ENCODE results near the gene LPP. TPM values are rescaled to one million over a fixed set of nuclear protein-coding genes. Genes with fewer than 3 reads are reported as not detected.

Gene LPP
- total and polyA plus RNA-seq, 2 donors (not counting 1 experiment from before 2014, with no cell fraction given) = 7.6 to 81.7 TPM

DNA sequence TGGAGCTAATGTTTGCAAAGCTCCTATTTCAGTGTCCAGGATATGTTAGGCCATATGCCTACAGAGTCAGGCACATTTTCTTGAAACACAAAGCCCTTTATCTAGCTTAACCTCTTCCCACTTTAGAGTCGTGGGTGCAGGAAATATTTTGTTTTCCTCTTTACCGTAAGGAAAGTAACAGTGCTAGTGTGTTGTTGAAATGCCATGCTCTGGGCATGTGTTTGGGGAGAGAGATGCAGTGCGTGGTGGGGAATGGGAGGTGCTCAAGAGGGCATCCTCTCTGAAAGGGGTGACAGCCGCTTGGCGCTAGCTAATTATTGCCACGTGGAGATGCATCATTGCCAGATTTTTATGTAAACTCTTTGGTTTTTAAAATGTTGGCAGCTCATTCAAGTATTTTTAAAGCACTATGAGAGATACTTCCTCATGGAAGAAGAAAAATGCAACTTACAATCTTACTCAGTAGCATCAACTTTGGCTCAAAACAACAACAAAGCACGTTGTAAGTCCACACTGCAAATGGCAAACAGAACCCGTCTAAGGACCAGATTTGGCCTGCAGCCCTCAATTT, 152.6 kb downstream of the LPP start:
- Histone ChIP-seq H3K9me3 (ENCODE audit: control extremely low read depth in 1 of 3, control insufficient read depth in 2 of 3, insufficient read depth in 1 of 3, low read length in 2 of 3) (no peaks in the 10 kb centered on the region), H3K4me2 (replicated peaks; ENCODE audit: low read depth, low read length, poor library complexity, severe bottlenecking) (no peak overlapping the region), H4K20me1 (ENCODE audit: control insufficient read depth, insufficient read depth, low read length, poor library complexity, severe bottlenecking) (no peaks in the 10 kb centered on the region), H3K4me3 (ENCODE audit: control extremely low read depth in 1 of 5, extremely low read depth in 1 of 5, insufficient read depth in 1 of 5, low read depth in 2 of 5, low read length in 4 of 5) (no peak overlapping the region), H3K79me2 (ENCODE audit: control insufficient read depth, insufficient read depth, low read length) (peaks cover 5% of the 10 kb centered on the region), H2AFZ (ENCODE audit: insufficient read depth, low read depth, low read length, poor library complexity, severe bottlenecking) (no peak overlapping the region), H3K36me3 (replicated peaks in 1 of 2; ENCODE audit: control extremely low read depth in 1 of 2, control insufficient read depth in 1 of 2, extremely low read depth in 1 of 2, insufficient read depth in 2 of 2, low read length in 1 of 2) (no peaks in the 10 kb centered on the region), H3K27me3 (replicated peaks in 1 of 4; ENCODE audit: control extremely low read depth in 1 of 4, control insufficient read depth in 3 of 4, insufficient read depth in 4 of 4, low read length in 3 of 4) (no peaks in the 10 kb centered on the region), H3K27ac (ENCODE audit: low read length in 2 of 2) (no peak overlapping the region), H3K4me1 (ENCODE audit: control insufficient read depth in 2 of 2, insufficient read depth in 2 of 2, low read length in 2 of 2) (peaks cover 19 to 23% of the 10 kb centered on the region in 2 donors), H3K9ac (ENCODE audit: low read length) (no peak overlapping the region)
- no peak for ATAC-seq (ENCODE audit: low read depth)
- POLR2A ChIA-PET = interaction anchor here (0.6 to 0.7 kb wide), 2 partner anchors 219 to 321 kb away, joined by 3 to 4 read pairs; no protein-coding TSS in a partner anchor
- H3K27me3 Mint-ChIP-seq = no peaks in the 10 kb centered on the region
- TF ChIP-seq, protein P1, sequence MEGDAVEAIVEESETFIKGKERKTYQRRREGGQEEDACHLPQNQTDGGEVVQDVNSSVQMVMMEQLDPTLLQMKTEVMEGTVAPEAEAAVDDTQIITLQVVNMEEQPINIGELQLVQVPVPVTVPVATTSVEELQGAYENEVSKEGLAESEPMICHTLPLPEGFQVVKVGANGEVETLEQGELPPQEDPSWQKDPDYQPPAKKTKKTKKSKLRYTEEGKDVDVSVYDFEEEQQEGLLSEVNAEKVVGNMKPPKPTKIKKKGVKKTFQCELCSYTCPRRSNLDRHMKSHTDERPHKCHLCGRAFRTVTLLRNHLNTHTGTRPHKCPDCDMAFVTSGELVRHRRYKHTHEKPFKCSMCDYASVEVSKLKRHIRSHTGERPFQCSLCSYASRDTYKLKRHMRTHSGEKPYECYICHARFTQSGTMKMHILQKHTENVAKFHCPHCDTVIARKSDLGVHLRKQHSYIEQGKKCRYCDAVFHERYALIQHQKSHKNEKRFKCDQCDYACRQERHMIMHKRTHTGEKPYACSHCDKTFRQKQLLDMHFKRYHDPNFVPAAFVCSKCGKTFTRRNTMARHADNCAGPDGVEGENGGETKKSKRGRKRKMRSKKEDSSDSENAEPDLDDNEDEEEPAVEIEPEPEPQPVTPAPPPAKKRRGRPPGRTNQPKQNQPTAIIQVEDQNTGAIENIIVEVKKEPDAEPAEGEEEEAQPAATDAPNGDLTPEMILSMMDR (IDR thresholded peaks at IDR 0.05) = no peak
- no peak for TF ChIP-seq EZH2 (IDR thresholded peaks at IDR 0.05; ENCODE audit: borderline replicate concordance, insufficient read depth, low read depth, low read length, poor library complexity, severe bottlenecking)
- no peak overlapping the region for H3K4me3 Mint-ChIP-seq
- no peak for DNase-seq
- intact Hi-C loops (cut with micrococcal nuclease) = loop anchor here (5.0 kb wide), 1 partner anchor 564 kb away; no protein-coding TSS in a partner anchor
- H3K4me1 Mint-ChIP-seq = peaks cover 57% of the 10 kb centered on the region
- no peaks in the 10 kb centered on the region for H3K9me3 Mint-ChIP-seq (ENCODE audit: insufficient read depth)
- CTCF ChIA-PET = interaction anchor here (0.8 to 2.0 kb wide), 3 partner anchors 9 to 332 kb away, joined by 3 to 9 read pairs (median 3); no protein-coding TSS in a partner anchor
- 85% methylated on average over 4 of the region's 8 CpGs for WGBS (ENCODE audit: insufficient coverage)
- no peak overlapping the region for H3K27ac Mint-ChIP-seq
